A549 (cell line): ENCODE measurements around the gene CEP192.

ENCODE experiments used
- BHLHE40 ChIP-seq: IDR thresholded peaks from 2 replicates; pipeline ENCODE4 v1.6.1; 2012; ENCODE audit warnings: low read depth, low read length, inconsistent platforms
- CBX2 ChIP-seq: fragments of 200-600 bp; sonication (generic); IDR thresholded peaks from 2 replicates; pipeline ENCODE4 v1.6.1; 2016; ENCODE audit warnings: low read depth, mild to moderate bottlenecking, borderline replicate concordance
- CHD2 ChIP-seq: fragments of 150-350 bp; IDR thresholded peaks from 2 replicates; pipeline ENCODE4 v1.6.1; 2014; ENCODE audit warnings: low read length; ENCODE audit not compliant: partially characterized antibody
- EP300 ChIP-seq, 2 experiments: fragments of >200 bp; sonication (Bioruptor Twin); formaldehyde crosslinking; IDR thresholded peaks; 2 replicates in 1 of 2; 3 replicates in 1 of 2; pipeline ENCODE4 v1.6.1; 2016 to 2017
- NR3C1 ChIP-seq: fragments of >200 bp; sonication (Bioruptor Twin); formaldehyde crosslinking; IDR thresholded peaks from 3 replicates; pipeline ENCODE4 v1.6.1; 2017
- POLR2A ChIP-seq: IDR thresholded peaks from 2 replicates; pipeline ENCODE4 v1.6.1; 2012; ENCODE audit warnings: mild to moderate bottlenecking, low read length
- RCOR1 ChIP-seq: fragments of 150-350 bp; IDR thresholded peaks from 2 replicates; pipeline ENCODE4 v1.6.1; 2014; ENCODE audit warnings: antibody characterized with exemption, low read length, low read depth
- TF ChIP-seq, protein P1 (sequence below): fragments of >200 bp; sonication (Bioruptor Twin); formaldehyde crosslinking; IDR thresholded peaks from 3 replicates; pipeline ENCODE4 v1.5.1; 2016
- TF ChIP-seq, protein P2 (sequence below): fragments of 450-650 bp; IDR thresholded peaks from 2 replicates; pipeline ENCODE4 v1.6.1; 2014; ENCODE audit warnings: antibody characterized with exemption
- TF ChIP-seq, protein P3 (sequence below): fragments of 200-600 bp; sonication (generic); IDR thresholded peaks from 2 replicates; pipeline ENCODE4 v1.6.1; 2016; ENCODE audit warnings: antibody characterized with exemption, mild to moderate bottlenecking, moderate library complexity
- TF ChIP-seq, protein P4 (sequence below): IDR thresholded peaks from 2 replicates; pipeline ENCODE4 v1.6.1; 2012

DNA sequence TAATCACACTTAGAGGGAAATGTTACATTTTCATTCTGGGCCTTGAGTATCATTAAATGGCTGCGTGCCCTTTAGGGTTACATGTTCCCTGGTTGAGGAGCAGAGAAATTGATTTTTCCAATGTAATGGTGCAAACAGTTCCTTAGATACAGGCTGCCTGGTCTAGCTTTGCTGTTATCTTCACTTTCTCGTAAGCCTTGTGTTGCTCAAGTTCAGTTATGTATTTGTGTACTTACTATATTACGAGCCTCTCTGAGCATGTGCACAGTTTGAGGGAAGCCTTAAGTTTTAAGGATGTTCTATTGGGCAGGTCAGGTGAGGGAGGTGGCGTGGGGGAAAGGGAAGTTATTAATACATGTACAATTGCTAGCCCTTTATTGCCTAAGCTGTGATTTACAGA, 23.7 kb downstream of the CEP192 start:
- no peak for TF ChIP-seq POLR2A
- no peak for TF ChIP-seq NR3C1
- TF ChIP-seq, protein P1, sequence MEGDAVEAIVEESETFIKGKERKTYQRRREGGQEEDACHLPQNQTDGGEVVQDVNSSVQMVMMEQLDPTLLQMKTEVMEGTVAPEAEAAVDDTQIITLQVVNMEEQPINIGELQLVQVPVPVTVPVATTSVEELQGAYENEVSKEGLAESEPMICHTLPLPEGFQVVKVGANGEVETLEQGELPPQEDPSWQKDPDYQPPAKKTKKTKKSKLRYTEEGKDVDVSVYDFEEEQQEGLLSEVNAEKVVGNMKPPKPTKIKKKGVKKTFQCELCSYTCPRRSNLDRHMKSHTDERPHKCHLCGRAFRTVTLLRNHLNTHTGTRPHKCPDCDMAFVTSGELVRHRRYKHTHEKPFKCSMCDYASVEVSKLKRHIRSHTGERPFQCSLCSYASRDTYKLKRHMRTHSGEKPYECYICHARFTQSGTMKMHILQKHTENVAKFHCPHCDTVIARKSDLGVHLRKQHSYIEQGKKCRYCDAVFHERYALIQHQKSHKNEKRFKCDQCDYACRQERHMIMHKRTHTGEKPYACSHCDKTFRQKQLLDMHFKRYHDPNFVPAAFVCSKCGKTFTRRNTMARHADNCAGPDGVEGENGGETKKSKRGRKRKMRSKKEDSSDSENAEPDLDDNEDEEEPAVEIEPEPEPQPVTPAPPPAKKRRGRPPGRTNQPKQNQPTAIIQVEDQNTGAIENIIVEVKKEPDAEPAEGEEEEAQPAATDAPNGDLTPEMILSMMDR: no peak
- no peak for TF ChIP-seq CBX2
- TF ChIP-seq, protein P2, sequence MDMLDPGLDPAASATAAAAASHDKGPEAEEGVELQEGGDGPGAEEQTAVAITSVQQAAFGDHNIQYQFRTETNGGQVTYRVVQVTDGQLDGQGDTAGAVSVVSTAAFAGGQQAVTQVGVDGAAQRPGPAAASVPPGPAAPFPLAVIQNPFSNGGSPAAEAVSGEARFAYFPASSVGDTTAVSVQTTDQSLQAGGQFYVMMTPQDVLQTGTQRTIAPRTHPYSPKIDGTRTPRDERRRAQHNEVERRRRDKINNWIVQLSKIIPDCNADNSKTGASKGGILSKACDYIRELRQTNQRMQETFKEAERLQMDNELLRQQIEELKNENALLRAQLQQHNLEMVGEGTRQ: no peak
- no peak for TF ChIP-seq CHD2
- no peak for TF ChIP-seq EP300 (IDR thresholded peaks at IDR 0.05)
- no peak for TF ChIP-seq RCOR1
- TF ChIP-seq, protein P3, sequence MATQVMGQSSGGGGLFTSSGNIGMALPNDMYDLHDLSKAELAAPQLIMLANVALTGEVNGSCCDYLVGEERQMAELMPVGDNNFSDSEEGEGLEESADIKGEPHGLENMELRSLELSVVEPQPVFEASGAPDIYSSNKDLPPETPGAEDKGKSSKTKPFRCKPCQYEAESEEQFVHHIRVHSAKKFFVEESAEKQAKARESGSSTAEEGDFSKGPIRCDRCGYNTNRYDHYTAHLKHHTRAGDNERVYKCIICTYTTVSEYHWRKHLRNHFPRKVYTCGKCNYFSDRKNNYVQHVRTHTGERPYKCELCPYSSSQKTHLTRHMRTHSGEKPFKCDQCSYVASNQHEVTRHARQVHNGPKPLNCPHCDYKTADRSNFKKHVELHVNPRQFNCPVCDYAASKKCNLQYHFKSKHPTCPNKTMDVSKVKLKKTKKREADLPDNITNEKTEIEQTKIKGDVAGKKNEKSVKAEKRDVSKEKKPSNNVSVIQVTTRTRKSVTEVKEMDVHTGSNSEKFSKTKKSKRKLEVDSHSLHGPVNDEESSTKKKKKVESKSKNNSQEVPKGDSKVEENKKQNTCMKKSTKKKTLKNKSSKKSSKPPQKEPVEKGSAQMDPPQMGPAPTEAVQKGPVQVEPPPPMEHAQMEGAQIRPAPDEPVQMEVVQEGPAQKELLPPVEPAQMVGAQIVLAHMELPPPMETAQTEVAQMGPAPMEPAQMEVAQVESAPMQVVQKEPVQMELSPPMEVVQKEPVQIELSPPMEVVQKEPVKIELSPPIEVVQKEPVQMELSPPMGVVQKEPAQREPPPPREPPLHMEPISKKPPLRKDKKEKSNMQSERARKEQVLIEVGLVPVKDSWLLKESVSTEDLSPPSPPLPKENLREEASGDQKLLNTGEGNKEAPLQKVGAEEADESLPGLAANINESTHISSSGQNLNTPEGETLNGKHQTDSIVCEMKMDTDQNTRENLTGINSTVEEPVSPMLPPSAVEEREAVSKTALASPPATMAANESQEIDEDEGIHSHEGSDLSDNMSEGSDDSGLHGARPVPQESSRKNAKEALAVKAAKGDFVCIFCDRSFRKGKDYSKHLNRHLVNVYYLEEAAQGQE: no peak
- TF ChIP-seq BHLHE40: no peak
- TF ChIP-seq, protein P4, sequence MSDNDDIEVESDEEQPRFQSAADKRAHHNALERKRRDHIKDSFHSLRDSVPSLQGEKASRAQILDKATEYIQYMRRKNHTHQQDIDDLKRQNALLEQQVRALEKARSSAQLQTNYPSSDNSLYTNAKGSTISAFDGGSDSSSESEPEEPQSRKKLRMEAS: no peak
